Osteoblast (primary cell): Measurements from ENCODE around the gene AMPH. TPM values are rescaled to one million over a fixed set of nuclear protein-coding genes. Genes with fewer than 3 reads are reported as not detected.

Experiments
- DNase-seq: peaks from one replicate; pipeline ENCODE4 v3.0.0; 2011; ENCODE audit warnings: low spot score, mixed read lengths; ENCODE audit not compliant: insufficient read length; ENCODE audit errors: missing footprints
- H2AFZ ChIP-seq: 2 replicates; pipeline ENCODE4 v1.6.0; 2011; ENCODE audit warnings: mild to moderate bottlenecking, low read length
- H3K27ac ChIP-seq: 2 replicates; pipeline ENCODE4 v1.5.1; 2011; ENCODE audit warnings: mild to moderate bottlenecking, low read depth, low read length, moderate library complexity
- H3K27me3 ChIP-seq: 2 replicates; pipeline ENCODE4 v1.6.0; 2012; ENCODE audit warnings: mild to moderate bottlenecking, control low read depth, inconsistent platforms, low read length, moderate library complexity; ENCODE audit not compliant: insufficient read depth
- H3K36me3 ChIP-seq: 2 replicates; pipeline ENCODE4 v1.5.1; 2011; ENCODE audit warnings: mild to moderate bottlenecking, low read length, control low read depth, moderate library complexity; ENCODE audit not compliant: insufficient read depth
- H3K4me1 ChIP-seq: 2 replicates; pipeline ENCODE4 v1.5.1; 2011; ENCODE audit warnings: mild to moderate bottlenecking, low read length, control low read depth, moderate library complexity; ENCODE audit not compliant: insufficient read depth
- H3K4me2 ChIP-seq: 2 replicates; pipeline ENCODE4 v1.6.0; 2011; ENCODE audit warnings: mild to moderate bottlenecking, low read length; ENCODE audit not compliant: insufficient read depth
- H3K4me3 ChIP-seq: fragments of 200-600 bp; sonication (generic); 3 replicates; pipeline ENCODE4 v1.5.1; 2012; ENCODE audit warnings: mild to moderate bottlenecking, low read length, inconsistent platforms; ENCODE audit not compliant: insufficient read depth
- H3K79me2 ChIP-seq: 2 replicates; pipeline ENCODE4 v1.6.0; 2012; ENCODE audit warnings: mild to moderate bottlenecking, low read length, control low read depth, inconsistent platforms; ENCODE audit not compliant: insufficient read depth
- H3K9me3 ChIP-seq: 2 replicates; pipeline ENCODE4 v1.5.1; 2011; ENCODE audit warnings: low read depth, low read length, control low read depth
- H4K20me1 ChIP-seq: 2 replicates; pipeline ENCODE4 v1.6.0; 2012; ENCODE audit warnings: mild to moderate bottlenecking, low read length, control low read depth; ENCODE audit not compliant: insufficient read depth
- CTCF ChIP-seq: IDR thresholded peaks from 2 replicates; pipeline ENCODE4 v1.5.1; 2011; ENCODE audit warnings: mild to moderate bottlenecking, low read depth, low read length, moderate library complexity; ENCODE audit errors: extremely low read depth
- total RNA-seq: library from RNA; depleted of rRNA; stranded (reverse); fragments of >200 nt; gene quantifications from 2 replicates; pipeline ENCODE4 v1.2.3, GENCODE V29; 2012

AMPH gene
- total RNA-seq, 1 donor = 1.1 TPM

GRCh38 chr7:38482521-38482920 is 148.7 kb downstream of the AMPH start:
- Histone ChIP-seq H3K27ac (no peak overlapping the region), H3K4me2 (no peak overlapping the region), H3K9me3 (no peaks in the 10 kb centered on the region), H3K27me3 (no peaks in the 10 kb centered on the region), H2AFZ (no peak overlapping the region), H3K36me3 (no peaks in the 10 kb centered on the region), H4K20me1 (no peaks in the 10 kb centered on the region), H3K4me3 (no peak overlapping the region), H3K4me1 (no peaks in the 10 kb centered on the region), H3K79me2 (no peaks in the 10 kb centered on the region)
- no peak for TF ChIP-seq CTCF
- no peak for DNase-seq

- H3K79me2 ChIP-seq = no peaks in the 10 kb centered on the region
- no peak overlapping the region for H3K4me2 ChIP-seq
- H4K20me1 ChIP-seq = no peaks in the 10 kb centered on the region
- TF ChIP-seq CTCF = no peak
- no peaks in the 10 kb centered on the region for H3K9me3 ChIP-seq
- no peaks in the 10 kb centered on the region for H3K36me3 ChIP-seq
- H3K4me3 ChIP-seq = no peak overlapping the region
- H3K27me3 ChIP-seq = no peaks in the 10 kb centered on the region
- no peak overlapping the region for H2AFZ ChIP-seq
- H3K4me1 ChIP-seq = no peaks in the 10 kb centered on the region
- no peak overlapping the region for H3K27ac ChIP-seq
- DNase-seq = no peak
Measured at GRCh38 chr7:38481401-38481800, 149.8 kb downstream of the AMPH start.

- no peak overlapping the region for H3K4me3 ChIP-seq
- no peaks in the 10 kb centered on the region for H3K27me3 ChIP-seq
- no peak overlapping the region for H3K27ac ChIP-seq
- no peaks in the 10 kb centered on the region for H3K9me3 ChIP-seq
- H3K79me2 ChIP-seq = no peaks in the 10 kb centered on the region
- no peaks in the 10 kb centered on the region for H3K36me3 ChIP-seq
- H3K4me2 ChIP-seq = no peak overlapping the region
- H4K20me1 ChIP-seq = no peaks in the 10 kb centered on the region
- TF ChIP-seq CTCF = no peak
- no peak for DNase-seq
- no peak overlapping the region for H2AFZ ChIP-seq
- H3K4me1 ChIP-seq = no peaks in the 10 kb centered on the region
Measured at GRCh38 chr7:38478404-38478803, 152.8 kb downstream of the AMPH start.

GRCh38 chr7:38477333-38477732 is 153.8 kb downstream of the AMPH start:
- no peak for TF ChIP-seq CTCF
- no peak for DNase-seq
- no peaks in the 10 kb centered on the region for H3K4me1 ChIP-seq
- no peak overlapping the region for H2AFZ ChIP-seq
- no peaks in the 10 kb centered on the region for H4K20me1 ChIP-seq
- H3K36me3 ChIP-seq = no peaks in the 10 kb centered on the region
- H3K4me2 ChIP-seq = no peak overlapping the region
- H3K9me3 ChIP-seq = no peaks in the 10 kb centered on the region
- H3K27ac ChIP-seq = no peak overlapping the region
- H3K4me3 ChIP-seq = no peak overlapping the region
- H3K79me2 ChIP-seq = no peaks in the 10 kb centered on the region
- H3K27me3 ChIP-seq = no peaks in the 10 kb centered on the region
